ENCODE data around the gene KRTAP6-3.

DNA sequence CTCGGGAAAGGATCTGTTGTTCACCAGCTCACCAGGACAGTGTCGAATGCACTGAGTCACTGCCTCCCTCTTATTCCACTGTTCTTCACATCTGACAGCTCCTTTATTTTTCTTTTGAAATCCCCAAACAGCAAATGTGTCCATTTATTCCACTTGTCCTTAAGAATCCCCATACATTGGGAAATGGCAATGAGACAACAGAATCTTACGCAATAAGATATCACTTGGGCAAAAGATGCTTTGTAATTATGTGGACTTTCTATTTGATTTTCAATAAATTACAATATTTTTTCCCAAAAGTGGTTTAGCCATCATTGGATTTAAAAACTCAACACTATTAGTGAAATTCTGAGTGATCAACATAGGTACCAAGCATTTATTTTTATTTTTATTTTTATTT, 46.4 kb downstream of the KRTAP6-3 start:
- TF ChIP-seq, protein P1, sequence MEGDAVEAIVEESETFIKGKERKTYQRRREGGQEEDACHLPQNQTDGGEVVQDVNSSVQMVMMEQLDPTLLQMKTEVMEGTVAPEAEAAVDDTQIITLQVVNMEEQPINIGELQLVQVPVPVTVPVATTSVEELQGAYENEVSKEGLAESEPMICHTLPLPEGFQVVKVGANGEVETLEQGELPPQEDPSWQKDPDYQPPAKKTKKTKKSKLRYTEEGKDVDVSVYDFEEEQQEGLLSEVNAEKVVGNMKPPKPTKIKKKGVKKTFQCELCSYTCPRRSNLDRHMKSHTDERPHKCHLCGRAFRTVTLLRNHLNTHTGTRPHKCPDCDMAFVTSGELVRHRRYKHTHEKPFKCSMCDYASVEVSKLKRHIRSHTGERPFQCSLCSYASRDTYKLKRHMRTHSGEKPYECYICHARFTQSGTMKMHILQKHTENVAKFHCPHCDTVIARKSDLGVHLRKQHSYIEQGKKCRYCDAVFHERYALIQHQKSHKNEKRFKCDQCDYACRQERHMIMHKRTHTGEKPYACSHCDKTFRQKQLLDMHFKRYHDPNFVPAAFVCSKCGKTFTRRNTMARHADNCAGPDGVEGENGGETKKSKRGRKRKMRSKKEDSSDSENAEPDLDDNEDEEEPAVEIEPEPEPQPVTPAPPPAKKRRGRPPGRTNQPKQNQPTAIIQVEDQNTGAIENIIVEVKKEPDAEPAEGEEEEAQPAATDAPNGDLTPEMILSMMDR (IDR thresholded peaks at IDR 0.05) = no peak
- TF ChIP-seq POLR2A (IDR thresholded peaks at IDR 0.05) = no peak
